HepG2 (cell line): ENCODE measurements around the gene CYLD. TPM values are rescaled to one million over a fixed set of nuclear protein-coding genes. Genes with fewer than 3 reads are reported as not detected.

Experiments
- ATAC-seq: fragments of 200-7000 bp; cut with Tn5 transposase; 3 replicates; pipeline ENCODE4 v1.9.1; 2020; ENCODE audit warnings: mild to moderate bottlenecking, moderate library complexity
- BruUV-seq: library from RNA; stranded (reverse); fragments of 400-500 nt; replicated peaks from 2 replicates; lab custom pipeline; 2021; lab: Mats Ljungman, UMichigan
- CTCF ChIA-PET: fragments of 300-600 bp; formaldehyde crosslinking; extraction: SDS; loops from one replicate; lab custom pipeline; 2021; ENCODE audit warnings: low total read pairs, inconsistent platforms, low intra/inter-chr PET ratio; lab: Yijun Ruan, JAX
- POLR2A ChIA-PET: fragments of 350-600 bp; sonication (Branson Sonifier 250); formaldehyde crosslinking; loops from one replicate; lab custom pipeline; 2020; ENCODE audit warnings: antibody characterized with exemption, inconsistent platforms; lab: Yijun Ruan, JAX
- DNase-seq: peaks from one replicate; pipeline ENCODE4 v3.0.0-alpha.2; 2015; ENCODE audit warnings: low spot score
- FAIRE-seq: peaks from 3 replicates; lab custom pipeline; 2011; peaks lifted over from hg19 to GRCh38; lab: Jason Lieb, UNC
- H2AFZ ChIP-seq: one replicate; pipeline ENCODE4 v1.6.1; 2011; ENCODE audit warnings: low read length, inconsistent platforms
- H3K27ac ChIP-seq: fragments of 300-600 bp; 3 replicates; pipeline ENCODE4 v1.8.0; 2011; ENCODE audit warnings: mixed run types, mild to moderate bottlenecking, mixed read lengths, low read length, inconsistent platforms; ENCODE audit not compliant: insufficient read depth; ENCODE audit errors: extremely low read length
- H3K27me3 ChIP-seq, 2 experiments: fragments of 200-600 bp in 1 of 2; 2 replicates in 1 of 2; 3 replicates in 1 of 2; pipeline versions ENCODE4 v1.6.0 to v1.8.0; 2011; ENCODE audit warnings: low read length in 2 of 2, mild to moderate bottlenecking in 2 of 2, moderate library complexity in 2 of 2, inconsistent platforms in 1 of 2; ENCODE audit not compliant: insufficient read depth in 2 of 2, control insufficient read depth in 1 of 2
- H3K36me3 ChIP-seq, 2 experiments: fragments of 200-600 bp in 1 of 2; replicated peaks in 1 of 2; 2 replicates in 1 of 2; 3 replicates in 1 of 2; pipeline versions ENCODE4 v1.5.1 to v1.8.0; 2011; ENCODE audit warnings: low read length in 2 of 2, inconsistent platforms in 1 of 2; ENCODE audit not compliant: insufficient read depth in 2 of 2, control insufficient read depth in 1 of 2
- H3K4me1 ChIP-seq: 2 replicates; pipeline ENCODE4 v1.5.1; 2012; ENCODE audit warnings: low read length, inconsistent platforms; ENCODE audit not compliant: insufficient read depth
- H3K4me2 ChIP-seq: 2 replicates; pipeline ENCODE4 v1.6.0; 2011; ENCODE audit warnings: low read depth, low read length, inconsistent platforms
- H3K4me3 ChIP-seq, 3 experiments: fragments of 200-600 bp in 1 of 3; sonication (generic), shearing (Covaris generic) in 1 of 3; replicated peaks in 1 of 3; 2 replicates each; pipeline ENCODE4 v1.5.1; 2011 to 2016; ENCODE audit warnings: low read length in 3 of 3, inconsistent platforms in 2 of 3, low read depth in 2 of 3, mild to moderate bottlenecking in 2 of 3, control low read depth in 1 of 3, mixed read lengths in 1 of 3; ENCODE audit not compliant: insufficient read depth in 1 of 3
- H3K79me2 ChIP-seq: one replicate; pipeline ENCODE4 v1.6.1; 2011; ENCODE audit warnings: low read length, inconsistent platforms; ENCODE audit not compliant: insufficient read depth
- H3K9ac ChIP-seq: 2 replicates; pipeline ENCODE4 v1.6.0; 2011; ENCODE audit warnings: mild to moderate bottlenecking, low read depth, low read length, inconsistent platforms; ENCODE audit not compliant: insufficient read depth
- H3K9me3 ChIP-seq: 2 replicates; pipeline ENCODE4 v1.5.1; 2012; ENCODE audit warnings: mild to moderate bottlenecking, low read length
- H4K20me1 ChIP-seq: 2 replicates; pipeline ENCODE4 v1.6.0; 2011; ENCODE audit warnings: inconsistent platforms, mild to moderate bottlenecking, low read length, moderate library complexity; ENCODE audit not compliant: insufficient read depth
- ATF7 ChIP-seq, 2 experiments: fragments of 450-650 bp in 1 of 2; sonication (generic) in 1 of 2; formaldehyde crosslinking in 1 of 2; IDR thresholded peaks; 2 replicates each; pipeline versions ENCODE4 v1.4.0 to v1.6.1; 2016 to 2020; ENCODE audit warnings: antibody characterized with exemption in 1 of 2, mild to moderate bottlenecking in 1 of 2, missing genetic modification reagents in 1 of 2
- CHD2 ChIP-seq: IDR thresholded peaks from 2 replicates; pipeline ENCODE4 v1.6.1; 2011; ENCODE audit warnings: low read depth, low read length, improper control_type of control experiment
- E2F2 ChIP-seq: sonication (generic); formaldehyde crosslinking; IDR thresholded peaks from 2 replicates; pipeline ENCODE4 v1.4.0; 2020; ENCODE audit warnings: missing genetic modification reagents, borderline replicate concordance
- FOXA3 ChIP-seq: IDR thresholded peaks from 2 replicates; pipeline ENCODE4 v1.6.1; 2016; ENCODE audit warnings: missing genetic modification reagents, missing compliant biosample characterization
- NONO ChIP-seq, 2 experiments: fragments of 450-650 bp in 1 of 2; sonication (generic) in 1 of 2; formaldehyde crosslinking in 1 of 2; IDR thresholded peaks in 1 of 2; conservative IDR thresholded peaks in 1 of 2; 2 replicates each; pipeline versions ENCODE4 v1.6.1 to v1.8.0; 2017 to 2022; ENCODE audit warnings: mild to moderate bottlenecking in 1 of 2, missing genetic modification reagents in 1 of 2, moderate library complexity in 1 of 2
- SIX1 ChIP-seq: sonication (generic); formaldehyde crosslinking; IDR thresholded peaks from 2 replicates; pipeline ENCODE4 v1.4.0; 2020; ENCODE audit warnings: missing genetic modification reagents, borderline replicate concordance
- ZFP91 ChIP-seq: sonication (generic); formaldehyde crosslinking; IDR thresholded peaks from 2 replicates; pipeline ENCODE4 v1.9.0; 2022; ENCODE audit warnings: missing genetic modification reagents, mild to moderate bottlenecking, borderline replicate concordance
- ZNF234 ChIP-seq: sonication (generic); formaldehyde crosslinking; conservative IDR thresholded peaks from 2 replicates; pipeline ENCODE4 v1.5.1; 2020; ENCODE audit warnings: mild to moderate bottlenecking, missing genetic modification reagents
- ZNF652 ChIP-seq: IDR thresholded peaks from 2 replicates; pipeline ENCODE4 v1.6.1; 2016; ENCODE audit warnings: low read depth, borderline replicate concordance
- ZNF792 ChIP-seq: IDR thresholded peaks from 2 replicates; pipeline ENCODE4 v1.6.1; 2016
- ZSCAN25 ChIP-seq: sonication (generic); formaldehyde crosslinking; IDR thresholded peaks from 2 replicates; pipeline ENCODE4 v1.8.0; 2022; ENCODE audit warnings: mild to moderate bottlenecking, missing genetic modification reagents
- WGBS: methylation state at CpG from one replicate; pipeline ENCODE4 v1.1.6; 2017; ENCODE audit warnings: low lambda C conversion rate; 5-methylcytosine and 5-hydroxymethylcytosine counted together
- in situ Hi-C: cut with HindIII; loops from 2 replicates; pipeline ENCODE4 v1.10.0; 2017; ENCODE audit warnings: low pct_unique_long_range_greater_than_20kb; ENCODE audit not compliant: extremely low pct_ligation_motif_present
- intact Hi-C: fragments of 100-400 bp; cut with micrococcal nuclease; formaldehyde crosslinking; loops from one replicate; pipeline ENCODE4 v1.10.0; 2022; ENCODE audit not compliant: unreplicated experiment
- polyA plus RNA-seq, 8 experiments: library from polyadenylated mRNA; depleted of rRNA in 3 of 8; stranded (reverse) in 7 of 8; unstranded in 1 of 8; fragments of >200 nt; fragmentation: Illumina TruSeq in 4 of 8; extraction: Trizol in 4 of 8; gene quantifications; 2 replicates each; pipeline versions ENCODE4 v1.2.1 to v1.2.3, GENCODE V29; 2011 to 2016; ENCODE audit warnings: low read depth in 4 of 8, missing spikeins in 1 of 8, mixed read lengths in 1 of 8; ENCODE audit not compliant: insufficient read depth in 1 of 8
- total RNA-seq, 5 experiments: library from RNA; depleted of rRNA; stranded (reverse); fragments of >200 nt; fragmentation: Illumina TruSeq; extraction: Trizol; gene quantifications; 2 replicates each; pipeline ENCODE4 v1.2.3, GENCODE V29; 2016; ENCODE audit warnings: low read depth in 1 of 5
- TF ChIP-seq, protein P1 (sequence below): sonication (generic); formaldehyde crosslinking; IDR thresholded peaks from 2 replicates; pipeline ENCODE4 v1.4.0; 2020; ENCODE audit warnings: missing genetic modification reagents, borderline replicate concordance
- TF ChIP-seq, protein P2 (sequence below): sonication (generic); formaldehyde crosslinking; IDR thresholded peaks from 2 replicates; pipeline ENCODE4 v1.9.0; 2021; ENCODE audit warnings: missing genetic modification reagents, borderline replicate concordance

Gene CYLD
- total and polyA plus RNA-seq, 2 of the 13 experiments (the other 11 are each of a cell fraction or from before 2014, with no cell fraction given): 6.1 to 11.4 TPM

GRCh38 chr16:50841081-50841886 lies 99.4 kb downstream of the CYLD start:
- Histone ChIP-seq H3K4me2 (no peak overlapping the region), H3K9me3 (no peaks in the 10 kb centered on the region), H3K9ac (no peak overlapping the region), H3K27me3 (peaks cover 0 to 9% of the 10 kb centered on the region in 2 experiments; a peak in 1 of 5 replicates), H3K4me3 (no peak overlapping the region), H3K4me1 (peaks cover 9% of the 10 kb centered on the region; the same call in 1 of the 2 replicates), H3K79me2 (no peaks in the 10 kb centered on the region), H3K36me3 (no peaks in the 10 kb centered on the region), H3K27ac (no peak overlapping the region), H4K20me1 (no peaks in the 10 kb centered on the region), H2AFZ (no peak overlapping the region)
- BruUV-seq: no TSS peak
- CTCF ChIA-PET: no interaction called here
- 70% methylated on average over 44 of the region's 44 CpGs for WGBS
- ATAC-seq (no peak), DNase-seq (no peak), FAIRE-seq (no peak)
- intact Hi-C loops: loop anchor here (1.0 to 5.0 kb wide), 2 partner anchors 41 to 921 kb away; no protein-coding TSS in a partner anchor
- TF ChIP-seq ZNF792 (CRISPR knock-in tag): no peak
- no peak for TF ChIP-seq SIX1 (CRISPR knock-in tag)
- TF ChIP-seq, protein P1, sequence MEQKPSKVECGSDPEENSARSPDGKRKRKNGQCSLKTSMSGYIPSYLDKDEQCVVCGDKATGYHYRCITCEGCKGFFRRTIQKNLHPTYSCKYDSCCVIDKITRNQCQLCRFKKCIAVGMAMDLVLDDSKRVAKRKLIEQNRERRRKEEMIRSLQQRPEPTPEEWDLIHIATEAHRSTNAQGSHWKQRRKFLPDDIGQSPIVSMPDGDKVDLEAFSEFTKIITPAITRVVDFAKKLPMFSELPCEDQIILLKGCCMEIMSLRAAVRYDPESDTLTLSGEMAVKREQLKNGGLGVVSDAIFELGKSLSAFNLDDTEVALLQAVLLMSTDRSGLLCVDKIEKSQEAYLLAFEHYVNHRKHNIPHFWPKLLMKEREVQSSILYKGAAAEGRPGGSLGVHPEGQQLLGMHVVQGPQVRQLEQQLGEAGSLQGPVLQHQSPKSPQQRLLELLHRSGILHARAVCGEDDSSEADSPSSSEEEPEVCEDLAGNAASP: no peak
- TF ChIP-seq CHD2: no peak
- no peak for TF ChIP-seq ZSCAN25
- TF ChIP-seq FOXA3 (CRISPR knock-in tag): no peak
- no peak for TF ChIP-seq E2F2 (CRISPR knock-in tag)
- TF ChIP-seq, protein P2, sequence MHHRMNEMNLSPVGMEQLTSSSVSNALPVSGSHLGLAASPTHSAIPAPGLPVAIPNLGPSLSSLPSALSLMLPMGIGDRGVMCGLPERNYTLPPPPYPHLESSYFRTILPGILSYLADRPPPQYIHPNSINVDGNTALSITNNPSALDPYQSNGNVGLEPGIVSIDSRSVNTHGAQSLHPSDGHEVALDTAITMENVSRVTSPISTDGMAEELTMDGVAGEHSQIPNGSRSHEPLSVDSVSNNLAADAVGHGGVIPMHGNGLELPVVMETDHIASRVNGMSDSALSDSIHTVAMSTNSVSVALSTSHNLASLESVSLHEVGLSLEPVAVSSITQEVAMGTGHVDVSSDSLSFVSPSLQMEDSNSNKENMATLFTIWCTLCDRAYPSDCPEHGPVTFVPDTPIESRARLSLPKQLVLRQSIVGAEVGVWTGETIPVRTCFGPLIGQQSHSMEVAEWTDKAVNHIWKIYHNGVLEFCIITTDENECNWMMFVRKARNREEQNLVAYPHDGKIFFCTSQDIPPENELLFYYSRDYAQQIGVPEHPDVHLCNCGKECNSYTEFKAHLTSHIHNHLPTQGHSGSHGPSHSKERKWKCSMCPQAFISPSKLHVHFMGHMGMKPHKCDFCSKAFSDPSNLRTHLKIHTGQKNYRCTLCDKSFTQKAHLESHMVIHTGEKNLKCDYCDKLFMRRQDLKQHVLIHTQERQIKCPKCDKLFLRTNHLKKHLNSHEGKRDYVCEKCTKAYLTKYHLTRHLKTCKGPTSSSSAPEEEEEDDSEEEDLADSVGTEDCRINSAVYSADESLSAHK (CRISPR knock-in tag): no peak
- no peak for TF ChIP-seq ZNF234
- no peak for TF ChIP-seq ZFP91
- TF ChIP-seq ZNF652 (CRISPR knock-in tag): no peak
- no peak for TF ChIP-seq ATF7 (IDR thresholded peaks at IDR 0.05)
- TF ChIP-seq ATF7 (CRISPR knock-in tag; IDR thresholded peaks at IDR 0.05): no peak
- TF ChIP-seq NONO (IDR thresholded peaks at IDR 0.05): no peak
- TF ChIP-seq NONO (CRISPR knock-in tag; conservative IDR thresholded peaks at IDR 0.05): no peak
- in situ Hi-C loops: no loop called here
- POLR2A ChIA-PET: no interaction called here
